HepG2 (cell line): Measurements from ENCODE around the gene SPNS3. TPM values are rescaled to one million over a fixed set of nuclear protein-coding genes. Genes with fewer than 3 reads are reported as not detected.
A peak's percentile ranks its signal among the peaks of the same experiment; 100 is the strongest.

Source experiments
- ATAC-seq: fragments of 200-7000 bp; cut with Tn5 transposase; 3 replicates; pipeline ENCODE4 v1.9.1; 2020; ENCODE audit warnings: mild to moderate bottlenecking, moderate library complexity
- BruUV-seq: library from RNA; stranded (reverse); fragments of 400-500 nt; replicated peaks from 2 replicates; lab custom pipeline; 2021; lab: Mats Ljungman, UMichigan
- CTCF ChIA-PET: fragments of 300-600 bp; formaldehyde crosslinking; extraction: SDS; loops from one replicate; lab custom pipeline; 2021; ENCODE audit warnings: low total read pairs, inconsistent platforms, low intra/inter-chr PET ratio; lab: Yijun Ruan, JAX
- POLR2A ChIA-PET: fragments of 350-600 bp; sonication (Branson Sonifier 250); formaldehyde crosslinking; loops from one replicate; lab custom pipeline; 2020; ENCODE audit warnings: antibody characterized with exemption, inconsistent platforms; lab: Yijun Ruan, JAX
- DNase-seq: peaks from one replicate; pipeline ENCODE4 v3.0.0-alpha.2; 2015; ENCODE audit warnings: low spot score
- FAIRE-seq: peaks from 3 replicates; lab custom pipeline; 2011; peaks lifted over from hg19 to GRCh38; lab: Jason Lieb, UNC
- H2AFZ ChIP-seq: one replicate; pipeline ENCODE4 v1.6.1; 2011; ENCODE audit warnings: low read length, inconsistent platforms
- H3K27ac ChIP-seq: fragments of 300-600 bp; 3 replicates; pipeline ENCODE4 v1.8.0; 2011; ENCODE audit warnings: mixed run types, mild to moderate bottlenecking, mixed read lengths, low read length, inconsistent platforms; ENCODE audit not compliant: insufficient read depth; ENCODE audit errors: extremely low read length
- H3K27me3 ChIP-seq, 2 experiments: fragments of 200-600 bp in 1 of 2; 2 replicates in 1 of 2; 3 replicates in 1 of 2; pipeline versions ENCODE4 v1.6.0 to v1.8.0; 2011; ENCODE audit warnings: low read length in 2 of 2, mild to moderate bottlenecking in 2 of 2, moderate library complexity in 2 of 2, inconsistent platforms in 1 of 2; ENCODE audit not compliant: insufficient read depth in 2 of 2, control insufficient read depth in 1 of 2
- H3K36me3 ChIP-seq, 2 experiments: fragments of 200-600 bp in 1 of 2; replicated peaks in 1 of 2; 2 replicates in 1 of 2; 3 replicates in 1 of 2; pipeline versions ENCODE4 v1.5.1 to v1.8.0; 2011; ENCODE audit warnings: low read length in 2 of 2, inconsistent platforms in 1 of 2; ENCODE audit not compliant: insufficient read depth in 2 of 2, control insufficient read depth in 1 of 2
- H3K4me1 ChIP-seq: 2 replicates; pipeline ENCODE4 v1.5.1; 2012; ENCODE audit warnings: low read length, inconsistent platforms; ENCODE audit not compliant: insufficient read depth
- H3K4me2 ChIP-seq: 2 replicates; pipeline ENCODE4 v1.6.0; 2011; ENCODE audit warnings: low read depth, low read length, inconsistent platforms
- H3K4me3 ChIP-seq, 3 experiments: fragments of 200-600 bp in 1 of 3; sonication (generic), shearing (Covaris generic) in 1 of 3; replicated peaks in 1 of 3; 2 replicates each; pipeline ENCODE4 v1.5.1; 2011 to 2016; ENCODE audit warnings: low read length in 3 of 3, inconsistent platforms in 2 of 3, low read depth in 2 of 3, mild to moderate bottlenecking in 2 of 3, control low read depth in 1 of 3, mixed read lengths in 1 of 3; ENCODE audit not compliant: insufficient read depth in 1 of 3
- H3K79me2 ChIP-seq: one replicate; pipeline ENCODE4 v1.6.1; 2011; ENCODE audit warnings: low read length, inconsistent platforms; ENCODE audit not compliant: insufficient read depth
- H3K9ac ChIP-seq: 2 replicates; pipeline ENCODE4 v1.6.0; 2011; ENCODE audit warnings: mild to moderate bottlenecking, low read depth, low read length, inconsistent platforms; ENCODE audit not compliant: insufficient read depth
- H3K9me3 ChIP-seq: 2 replicates; pipeline ENCODE4 v1.5.1; 2012; ENCODE audit warnings: mild to moderate bottlenecking, low read length
- H4K20me1 ChIP-seq: 2 replicates; pipeline ENCODE4 v1.6.0; 2011; ENCODE audit warnings: inconsistent platforms, mild to moderate bottlenecking, low read length, moderate library complexity; ENCODE audit not compliant: insufficient read depth
- RXRB ChIP-seq: IDR thresholded peaks from 2 replicates; pipeline ENCODE4 v1.6.1; 2016; ENCODE audit warnings: borderline replicate concordance, missing genetic modification reagents, missing compliant biosample characterization
- SMYD3 ChIP-seq: sonication (generic); formaldehyde crosslinking; IDR thresholded peaks from 2 replicates; pipeline ENCODE4 v1.8.1; 2023; ENCODE audit warnings: mild to moderate bottlenecking, missing genetic modification reagents
- TBP ChIP-seq: sonication (generic); formaldehyde crosslinking; IDR thresholded peaks from 2 replicates; pipeline ENCODE4 v1.5.0; 2020; ENCODE audit warnings: missing genetic modification reagents
- ZBTB43 ChIP-seq: sonication (generic); formaldehyde crosslinking; conservative IDR thresholded peaks from 2 replicates; pipeline ENCODE4 v1.4.0; 2020; ENCODE audit warnings: missing genetic modification reagents
- ZKSCAN1 ChIP-seq: fragments of 150-350 bp; IDR thresholded peaks from 2 replicates; pipeline ENCODE4 v1.6.1; 2014; ENCODE audit warnings: low read length
- ZNF12 ChIP-seq: sonication (generic); formaldehyde crosslinking; IDR thresholded peaks from 2 replicates; pipeline ENCODE4 v1.5.0; 2020; ENCODE audit warnings: missing genetic modification reagents
- ZNF44 ChIP-seq: sonication (generic); formaldehyde crosslinking; IDR thresholded peaks from 2 replicates; pipeline ENCODE4 v1.5.1; 2020; ENCODE audit warnings: mild to moderate bottlenecking, missing genetic modification reagents
- ZNF512 ChIP-seq: sonication (generic); formaldehyde crosslinking; IDR thresholded peaks from 2 replicates; pipeline ENCODE4 v1.4.0; 2020; ENCODE audit warnings: mild to moderate bottlenecking, missing genetic modification reagents
- ZNF687 ChIP-seq: sonication (generic); formaldehyde crosslinking; IDR thresholded peaks from 2 replicates; pipeline ENCODE4 v1.5.1; 2020; ENCODE audit warnings: mild to moderate bottlenecking, missing genetic modification reagents, moderate library complexity
- ZNF782 ChIP-seq: sonication (generic); formaldehyde crosslinking; IDR thresholded peaks from 2 replicates; pipeline ENCODE4 v1.4.0; 2020; ENCODE audit warnings: missing genetic modification reagents, mild to moderate bottlenecking, borderline replicate concordance
- WGBS: methylation state at CpG from one replicate; pipeline ENCODE4 v1.1.6; 2017; ENCODE audit warnings: low lambda C conversion rate; 5-methylcytosine and 5-hydroxymethylcytosine counted together
- in situ Hi-C: cut with HindIII; loops from 2 replicates; pipeline ENCODE4 v1.10.0; 2017; ENCODE audit warnings: low pct_unique_long_range_greater_than_20kb; ENCODE audit not compliant: extremely low pct_ligation_motif_present
- intact Hi-C: fragments of 100-400 bp; cut with micrococcal nuclease; formaldehyde crosslinking; loops from one replicate; pipeline ENCODE4 v1.10.0; 2022; ENCODE audit not compliant: unreplicated experiment
- polyA plus RNA-seq, 8 experiments: library from polyadenylated mRNA; depleted of rRNA in 3 of 8; stranded (reverse) in 7 of 8; unstranded in 1 of 8; fragments of >200 nt; fragmentation: Illumina TruSeq in 4 of 8; extraction: Trizol in 4 of 8; gene quantifications; 2 replicates each; pipeline versions ENCODE4 v1.2.1 to v1.2.3, GENCODE V29; 2011 to 2016; ENCODE audit warnings: low read depth in 4 of 8, missing spikeins in 1 of 8, mixed read lengths in 1 of 8; ENCODE audit not compliant: insufficient read depth in 1 of 8
- total RNA-seq, 5 experiments: library from RNA; depleted of rRNA; stranded (reverse); fragments of >200 nt; fragmentation: Illumina TruSeq; extraction: Trizol; gene quantifications; 2 replicates each; pipeline ENCODE4 v1.2.3, GENCODE V29; 2016; ENCODE audit warnings: low read depth in 1 of 5

The SPNS3 gene
- total and polyA plus RNA-seq, 2 of the 13 experiments (the other 11 are each of a cell fraction or from before 2014, with no cell fraction given), result not detected

- TF ChIP-seq ZNF512 (CRISPR knock-in tag) (no peak), ZNF44 (CRISPR knock-in tag) (no peak), ZNF687 (CRISPR knock-in tag) (no peak), ZNF12 (no peak), ZNF782 (CRISPR knock-in tag) (no peak)
Measured at GRCh38 chr17:4516735-4517134, 83.0 kb downstream of the SPNS3 start (continued).

GRCh38 chr17:4518901-4519300 lies 85.2 kb downstream of the SPNS3 start:
- intact Hi-C loops, result no loop called here
- Histone ChIP-seq H4K20me1 (no peaks in the 10 kb centered on the region), H3K4me3 (no peak overlapping the region; a peak in 1 of 6 replicates), H3K4me2 (peak overlapping the region; percentile 46), H3K9ac (0 out of 2 replicates have a peak overlapping the region, but pooled peaks have one; percentile 7), H3K27ac (no peak overlapping the region), H3K9me3 (no peaks in the 10 kb centered on the region), H3K27me3 (peaks cover 10 to 61% of the 10 kb centered on the region in 2 experiments), H3K4me1 (peaks cover 15% of the 10 kb centered on the region), H2AFZ (no peak overlapping the region), H3K36me3 (no peaks in the 10 kb centered on the region), H3K79me2 (no peaks in the 10 kb centered on the region)
- ChIA-PET POLR2A (no interaction called here), CTCF (no interaction called here)
- DNase-seq (no peak), ATAC-seq (peak; percentile 28), FAIRE-seq (no peak)
- in situ Hi-C loops, result no loop called here
- TF ChIP-seq RXRB (CRISPR knock-in tag) (no peak), TBP (CRISPR knock-in tag) (no peak), ZBTB43 (no peak), ZKSCAN1 (no peak), SMYD3 (CRISPR knock-in tag) (no peak), ZNF687 (CRISPR knock-in tag) (no peak)
- 13% methylated on average over 3 of the region's 10 CpGs for WGBS
- BruUV-seq, result no TSS peak
